Liver (tissue), 9 donors: Measurements from ENCODE around the gene HPCAL1. TPM values are rescaled to one million over a fixed set of nuclear protein-coding genes. Genes with fewer than 3 reads are reported as not detected.

ENCODE experiments used
- DNase-seq: peaks from one replicate; pipeline ENCODE4 v3.0.0-alpha.2; 2017; ENCODE audit warnings: low spot score
- H3K27ac ChIP-seq, 2 donors: one replicate each; pipeline ENCODE4 v1.7.0; 2013; ENCODE audit warnings: inconsistent platforms in 2 of 2, low read length in 2 of 2, control low read depth in 1 of 2, low read depth in 1 of 2, mild to moderate bottlenecking in 1 of 2
- H3K27me3 ChIP-seq, 4 donors: one replicate each; pipeline versions ENCODE4 v1.6.1 to v1.7.0; 2013; ENCODE audit warnings: low read length in 3 of 4, inconsistent platforms in 1 of 4, mild to moderate bottlenecking in 1 of 4, moderate library complexity in 1 of 4; ENCODE audit not compliant: control insufficient read depth in 4 of 4, insufficient read depth in 4 of 4
- H3K36me3 ChIP-seq, 4 donors: one replicate each; pipeline versions ENCODE4 v1.6.1 to v1.7.0; 2013; ENCODE audit warnings: low read length in 3 of 4, mild to moderate bottlenecking in 3 of 4, low read depth in 1 of 4, moderate library complexity in 1 of 4; ENCODE audit not compliant: control insufficient read depth in 4 of 4, insufficient read depth in 3 of 4
- H3K4me1 ChIP-seq, 4 donors: one replicate each; pipeline versions ENCODE4 v1.6.1 to v1.7.0; 2013; ENCODE audit warnings: low read length in 3 of 4, mild to moderate bottlenecking in 3 of 4, moderate library complexity in 1 of 4; ENCODE audit not compliant: control insufficient read depth in 4 of 4, insufficient read depth in 4 of 4
- H3K4me3 ChIP-seq, 3 donors: one replicate each; pipeline versions ENCODE4 v1.6.1 to v1.7.0; 2013; ENCODE audit warnings: low read length in 3 of 3, control low read depth in 1 of 3, low read depth in 1 of 3, mild to moderate bottlenecking in 1 of 3
- H3K9ac ChIP-seq, 2 donors: one replicate each; pipeline ENCODE4 v1.7.0; 2013; ENCODE audit warnings: low read length in 2 of 2, mild to moderate bottlenecking in 2 of 2, moderate library complexity in 2 of 2, control low read depth in 1 of 2, low read depth in 1 of 2
- H3K9me3 ChIP-seq, 4 donors: one replicate each; pipeline versions ENCODE4 v1.6.1 to v1.7.0; 2013; ENCODE audit warnings: low read length in 3 of 4; ENCODE audit not compliant: control insufficient read depth in 4 of 4
- ATF3 ChIP-seq: IDR thresholded peaks from 2 replicates; pipeline ENCODE4 v1.6.1; 2016; ENCODE audit warnings: antibody characterized with exemption
- CTCF ChIP-seq: fragments of 150-350 bp; IDR thresholded peaks from 2 replicates; pipeline ENCODE4 v1.5.1; 2017; ENCODE audit warnings: improper control_type of control experiment, low read depth, low read length; ENCODE audit not compliant: missing input control
- EGR1 ChIP-seq, 2 donors: IDR thresholded peaks; 2 replicates each; pipeline ENCODE4 v1.6.1; 2016 to 2018; ENCODE audit warnings: antibody characterized with exemption in 2 of 2, low read depth in 2 of 2
- FOXA1 ChIP-seq: IDR thresholded peaks from 2 replicates; pipeline ENCODE4 v1.6.1; 2016; ENCODE audit warnings: antibody characterized with exemption
- HNF4A ChIP-seq, 2 donors: conservative IDR thresholded peaks; 2 replicates each; pipeline ENCODE4 v1.6.1; 2016; ENCODE audit warnings: antibody characterized with exemption in 2 of 2, mild to moderate bottlenecking in 2 of 2
- JUND ChIP-seq, 2 donors: IDR thresholded peaks; 2 replicates each; pipeline ENCODE4 v1.6.1; 2016; ENCODE audit warnings: antibody characterized with exemption in 2 of 2
- MAX ChIP-seq: IDR thresholded peaks from 2 replicates; pipeline ENCODE4 v1.6.1; 2016; ENCODE audit warnings: antibody characterized with exemption
- NR2F2 ChIP-seq: IDR thresholded peaks from 2 replicates; pipeline ENCODE4 v1.6.1; 2016; ENCODE audit warnings: antibody characterized with exemption
- RAD21 ChIP-seq, 2 donors: IDR thresholded peaks; 2 replicates each; pipeline ENCODE4 v1.6.1; 2016; ENCODE audit warnings: antibody characterized with exemption in 2 of 2, mild to moderate bottlenecking in 2 of 2
- REST ChIP-seq: IDR thresholded peaks from 2 replicates; pipeline ENCODE4 v1.6.1; 2016; ENCODE audit warnings: antibody characterized with exemption, mild to moderate bottlenecking
- RXRA ChIP-seq, 2 donors: IDR thresholded peaks; 2 replicates each; pipeline ENCODE4 v1.6.1; 2017 to 2018; ENCODE audit warnings: antibody characterized with exemption in 2 of 2, mild to moderate bottlenecking in 1 of 2
- SP1 ChIP-seq: IDR thresholded peaks from 2 replicates; pipeline ENCODE4 v1.6.1; 2018; ENCODE audit warnings: antibody characterized with exemption, mild to moderate bottlenecking
- TAF1 ChIP-seq: conservative IDR thresholded peaks from 2 replicates; pipeline ENCODE4 v1.6.1; 2016; ENCODE audit warnings: antibody characterized with exemption, mild to moderate bottlenecking
- WGBS: extraction: QIAGEN DNeasy Blood & Tissue Kit; methylation state at CpG from one replicate; pipeline ENCODE4 v1.1.7; 2013; 5-methylcytosine and 5-hydroxymethylcytosine counted together
- polyA plus RNA-seq, 2 donors: library from polyadenylated mRNA; stranded (reverse) in 1 of 2; unstranded in 1 of 2; fragments of 200-250 nt in 1 of 2; fragments of >200 nt in 1 of 2; fragmentation: Nextera tagmentation in 1 of 2; extraction: Ambion mirVana in 1 of 2; gene quantifications; one replicate each; pipeline versions ENCODE4 v1.2.1 to v1.2.3, GENCODE V29; 2013 to 2015
- total RNA-seq, 2 donors: library from RNA; depleted of rRNA; stranded (reverse); fragments of >200 nt; gene quantifications; one replicate each; pipeline ENCODE4 v1.2.3, GENCODE V29; 2014
- donor health status: healthy.
- donor health status: healthy.
- donor health status: healthy.
- donor health status: healthy.
- donor health status: healthy.

The HPCAL1 gene
- total and polyA plus RNA-seq, 4 donors, result 17.3 to 27.9 (median 22.9) TPM

GRCh38 chr2:10345813-10346212, 43.1 kb downstream of the HPCAL1 start:
- Histone ChIP-seq H3K9ac (no peak overlapping the region), H3K4me1 (peaks cover 10 to 36% (median 19%) of the 10 kb centered on the region in 4 donors), H3K4me3 (no peak overlapping the region), H3K36me3 (no peaks in the 10 kb centered on the region), H3K9me3 (no peaks in the 10 kb centered on the region), H3K27ac (no peak overlapping the region), H3K27me3 (no peaks in the 10 kb centered on the region)
- 80% methylated on average over 3 of the region's 3 CpGs for WGBS
- TF ChIP-seq FOXA1 (no peak), NR2F2 (no peak), EGR1 (IDR thresholded peaks at IDR 0.05; ENCODE audit: low read depth in 2 of 2) (no peak), RXRA (IDR thresholded peaks at IDR 0.05) (no peak), ATF3 (no peak), HNF4A (conservative IDR thresholded peaks at IDR 0.05) (no peak), SP1 (no peak), TAF1 (no peak), MAX (no peak), JUND (IDR thresholded peaks at IDR 0.05) (no peak), CTCF (no peak)
- no peak for DNase-seq

GRCh38 chr2:10346929-10347561, 44.3 kb downstream of the HPCAL1 start:
- 85% methylated on average over 16 of the region's 16 CpGs for WGBS
- no peak for TF ChIP-seq REST
- TF ChIP-seq EGR1 (IDR thresholded peaks at IDR 0.05; ENCODE audit: low read depth in 2 of 2), result no peak
- TF ChIP-seq HNF4A (conservative IDR thresholded peaks at IDR 0.05), result no peak
- no peak for TF ChIP-seq NR2F2
- TF ChIP-seq JUND (IDR thresholded peaks at IDR 0.05), result no peak
- no peak for TF ChIP-seq FOXA1
- TF ChIP-seq MAX, result no peak
- no peak for TF ChIP-seq RAD21 (IDR thresholded peaks at IDR 0.05)
- Histone ChIP-seq H3K36me3 (no peaks in the 10 kb centered on the region), H3K27ac (peak overlapping the region in 1 of 2 donors; percentile 37), H3K9me3 (no peaks in the 10 kb centered on the region), H3K4me3 (no peak overlapping the region), H3K9ac (no peak overlapping the region), H3K27me3 (no peaks in the 10 kb centered on the region), H3K4me1 (peaks cover 10 to 36% (median 19%) of the 10 kb centered on the region in 4 donors)
- no peak for DNase-seq
